NK-92 (cell line): ENCODE measurements around the gene GAN.
"Not testable (repeated sequence)": the region's sequence is repeated elsewhere in the genome, so short reads cannot be mapped to it uniquely, and the experiment has no call there.

Experiments
- DNase-seq: peaks from one replicate; lab custom pipeline; 2025; ENCODE audit not compliant: unreplicated experiment; lab: John Stamatoyannopoulos, UW

The GAN gene

DNA sequence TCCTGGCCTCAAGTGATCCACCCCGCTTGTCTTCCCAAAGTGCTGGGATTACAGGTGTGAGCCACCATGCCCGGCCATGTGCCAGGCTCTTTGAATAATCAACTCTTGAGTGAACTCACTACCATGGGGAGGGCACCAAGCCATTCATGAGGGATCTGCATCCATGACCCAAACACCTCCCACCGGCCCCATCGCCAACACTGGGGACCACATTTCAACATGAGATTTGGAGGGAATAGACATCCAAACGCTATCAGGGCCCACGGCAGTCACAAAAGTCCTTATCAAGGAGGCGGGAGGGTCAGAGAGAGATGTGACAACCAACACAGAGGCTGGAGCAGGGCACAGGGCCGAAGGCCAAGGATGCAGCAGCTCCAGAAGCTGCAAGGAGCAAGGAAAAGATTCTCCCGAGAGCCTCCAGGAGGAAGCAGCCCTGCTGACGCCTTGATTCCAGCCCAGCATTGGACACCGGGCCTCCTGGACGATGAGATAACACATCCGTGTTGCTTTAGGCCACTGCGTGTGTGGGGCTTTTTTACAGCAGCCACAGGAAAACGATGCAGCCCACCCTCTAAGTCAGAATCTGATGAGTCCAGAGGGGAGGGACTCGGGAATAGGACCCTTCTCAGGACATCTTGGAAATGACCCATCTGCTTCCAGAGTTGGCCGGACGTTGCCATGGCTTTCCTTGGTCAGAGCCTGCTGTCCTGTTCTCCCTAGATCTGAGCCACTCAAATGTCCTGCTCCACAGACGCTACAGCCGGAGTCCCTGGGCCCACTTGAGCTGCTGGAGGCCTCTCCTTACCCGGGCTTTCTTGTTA lies 82.5 kb downstream of the GAN start:
- DNase-seq = no peak

GRCh38 chr16:81397879-81398520 lies 83.2 kb downstream of the GAN start:
- no peak for DNase-seq

- DNase-seq = no peak
These were observed 85.1 kb downstream of the GAN start for GRCh38 chr16:81399909-81400308.

- DNase-seq = no peak
These were observed 86.5 kb downstream of the GAN start for GRCh38 chr16:81401035-81401950.

GRCh38 chr16:81403208-81403600 lies 88.4 kb downstream of the GAN start:
- DNase-seq = no peak

DNA sequence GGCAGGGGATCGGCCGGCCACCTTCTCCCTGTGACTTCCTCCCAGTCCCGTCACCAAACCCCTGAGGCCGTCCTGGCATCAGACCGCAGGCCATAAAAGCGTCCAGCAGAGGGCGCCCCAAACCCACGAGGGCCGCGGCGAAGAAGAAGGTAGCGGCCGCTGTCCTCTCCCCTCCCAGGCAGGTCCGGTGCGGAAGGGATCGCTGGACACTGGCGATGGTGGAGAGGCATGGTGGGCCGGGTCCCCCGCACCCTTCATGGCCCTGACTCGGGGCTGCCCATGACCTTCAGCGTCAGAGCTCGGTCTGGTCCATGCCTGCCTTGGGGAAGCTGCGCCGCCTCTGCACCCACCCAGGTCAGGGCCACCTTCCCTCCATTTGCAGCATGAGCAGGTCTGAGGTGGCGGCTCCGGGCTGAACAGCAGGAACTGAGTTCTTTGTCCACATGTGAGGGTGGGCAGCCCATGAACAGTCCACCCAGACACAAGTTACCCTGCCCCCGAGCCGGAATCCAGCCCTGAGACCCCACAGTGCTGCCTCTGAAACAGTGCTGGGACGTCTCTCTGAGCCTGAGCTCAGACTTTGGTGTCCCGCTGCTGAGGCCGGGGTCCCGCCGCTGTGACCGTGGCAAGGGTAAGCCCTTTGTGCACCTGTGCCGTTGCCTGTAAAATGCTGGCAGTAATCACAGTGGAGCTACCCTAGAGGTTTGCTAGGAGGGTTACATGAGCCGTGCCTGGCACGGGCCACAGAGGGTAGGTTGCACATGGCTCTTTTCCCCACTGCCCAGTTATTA lies 89.0 kb downstream of the GAN start:
- no peak for DNase-seq

DNA sequence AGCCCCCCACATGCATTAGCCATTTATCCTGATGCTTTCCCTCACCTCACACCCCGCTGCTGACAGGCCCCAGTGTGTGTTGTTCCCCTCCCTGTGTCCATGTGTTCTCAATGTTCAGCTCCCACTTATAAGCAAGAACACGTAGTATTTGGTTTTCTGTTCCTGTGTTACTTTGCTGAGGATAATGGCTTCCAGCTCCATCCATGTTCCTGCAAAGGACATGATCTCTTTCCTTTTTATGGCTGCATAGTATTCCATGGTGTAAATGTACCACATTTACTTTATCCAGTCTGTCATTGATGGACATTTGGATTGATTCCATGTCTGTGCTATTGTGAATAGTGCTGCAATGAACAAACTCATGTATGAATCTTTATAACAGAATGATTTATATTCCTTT lies 90.2 kb downstream of the GAN start:
- DNase-seq = not testable (repeated sequence)

GRCh38 chr16:81405702-81406113 lies 90.9 kb downstream of the GAN start:
- DNase-seq = no peak

GRCh38 chr16:81408409-81408950 lies 93.7 kb downstream of the GAN start:
- DNase-seq = no peak

DNA sequence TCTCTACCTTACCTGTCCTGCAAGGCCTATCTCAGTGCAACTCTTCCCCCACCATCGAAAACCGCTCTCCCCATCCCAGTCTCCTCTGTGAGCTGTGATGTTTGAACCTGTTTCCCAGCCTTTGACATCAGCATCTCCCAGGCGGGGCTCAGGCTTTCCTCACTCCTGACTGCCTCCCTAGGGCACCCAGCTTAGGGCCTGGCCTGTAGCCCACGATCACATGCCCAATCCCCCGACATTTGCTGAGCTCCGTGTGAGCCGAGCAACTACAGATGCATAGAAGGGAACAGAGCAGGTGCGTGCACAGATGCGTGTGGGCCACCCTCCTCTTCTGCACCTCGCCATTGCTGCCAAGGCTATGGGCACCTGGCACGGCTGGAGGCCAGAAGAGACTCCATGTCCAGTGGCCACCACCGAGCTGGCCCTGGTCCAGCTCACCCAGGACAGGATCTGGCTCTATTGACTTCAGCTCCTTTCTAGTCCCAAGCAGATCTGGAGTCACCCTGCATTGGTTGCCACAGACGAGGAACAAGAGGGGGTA lies 94.3 kb downstream of the GAN start:
- DNase-seq = no peak

DNA sequence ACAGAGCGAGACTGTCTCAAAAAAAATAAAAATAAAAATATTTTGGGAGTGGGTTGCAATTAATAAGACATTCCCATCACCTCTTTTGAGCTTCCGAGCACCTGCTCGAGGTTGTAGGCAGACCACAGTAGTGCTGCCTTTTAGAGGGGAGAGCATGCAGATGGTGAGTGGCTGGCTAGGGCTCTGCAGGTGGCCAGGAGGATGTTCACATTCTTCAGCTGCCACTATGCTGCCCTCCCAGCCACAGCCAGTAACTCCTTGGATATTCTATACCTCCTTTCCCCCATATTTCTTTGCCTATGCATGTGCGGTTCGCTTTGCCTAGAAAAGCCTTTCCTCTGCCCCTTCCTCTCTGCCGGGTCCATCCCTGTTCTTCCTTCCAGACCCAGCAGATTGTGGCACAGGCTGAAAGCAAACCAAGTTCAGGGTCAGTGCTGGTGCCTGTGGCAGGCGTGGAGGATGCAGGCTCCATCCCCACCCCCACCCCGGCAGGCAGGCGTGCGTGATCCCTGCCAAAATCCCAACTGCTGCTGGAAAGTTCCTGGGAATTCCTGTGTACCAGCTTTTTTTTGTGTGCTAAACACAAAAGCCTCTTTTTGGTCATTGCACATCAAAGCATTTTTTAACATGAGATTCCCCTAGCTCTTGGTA lies 96.0 kb downstream of the GAN start:
- no peak for DNase-seq

GRCh38 chr16:81413245-81413990 lies 98.7 kb downstream of the GAN start:
- no peak for DNase-seq

- no peak for DNase-seq
These were observed 101.0 kb downstream of the GAN start for GRCh38 chr16:81415751-81416150.

GRCh38 chr16:81416749-81417148 lies 102.0 kb downstream of the GAN start:
- DNase-seq = no peak

DNA sequence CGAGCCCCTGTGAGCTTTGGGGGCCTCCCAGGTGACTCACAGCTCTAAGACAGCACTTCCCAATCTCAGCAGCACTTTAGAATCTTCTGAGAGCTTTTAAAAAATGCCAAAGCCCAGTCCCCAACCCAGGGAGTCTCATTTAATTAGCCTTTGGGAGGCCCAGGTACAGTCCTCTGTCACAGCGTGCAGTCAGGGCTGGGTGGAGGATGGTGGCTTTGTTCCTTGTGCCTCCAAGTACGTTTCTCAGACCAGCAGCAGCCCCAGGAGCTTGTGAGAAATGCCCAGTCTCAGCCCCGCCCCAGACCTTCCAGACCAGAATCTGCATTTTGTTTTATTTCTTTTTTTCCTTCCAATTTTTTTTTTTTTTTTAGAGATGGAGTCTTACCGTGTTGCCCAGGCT lies 102.4 kb downstream of the GAN start:
- no peak for DNase-seq

DNA sequence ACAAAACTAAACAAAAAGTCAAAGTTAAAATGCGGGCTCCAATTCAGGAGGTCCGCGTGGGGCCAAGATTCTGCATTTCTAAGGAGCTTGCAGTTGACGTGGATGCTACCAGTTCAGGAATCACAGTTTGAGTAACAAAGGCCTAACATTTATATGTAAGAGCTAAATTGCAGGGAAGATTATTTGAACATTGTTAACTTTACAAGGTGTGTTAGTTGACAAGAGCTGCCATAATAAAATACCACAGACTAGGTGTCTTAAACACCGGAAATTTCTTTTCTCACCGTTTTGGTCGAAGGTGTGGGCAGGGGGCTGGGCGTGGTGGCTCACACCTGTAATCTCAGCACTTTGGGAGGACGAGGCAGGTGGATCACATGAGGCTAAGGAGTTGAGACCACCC lies 105.0 kb downstream of the GAN start:
- DNase-seq = no peak

- no peak for DNase-seq
These were observed 106.4 kb downstream of the GAN start for GRCh38 chr16:81421126-81421525.

DNA sequence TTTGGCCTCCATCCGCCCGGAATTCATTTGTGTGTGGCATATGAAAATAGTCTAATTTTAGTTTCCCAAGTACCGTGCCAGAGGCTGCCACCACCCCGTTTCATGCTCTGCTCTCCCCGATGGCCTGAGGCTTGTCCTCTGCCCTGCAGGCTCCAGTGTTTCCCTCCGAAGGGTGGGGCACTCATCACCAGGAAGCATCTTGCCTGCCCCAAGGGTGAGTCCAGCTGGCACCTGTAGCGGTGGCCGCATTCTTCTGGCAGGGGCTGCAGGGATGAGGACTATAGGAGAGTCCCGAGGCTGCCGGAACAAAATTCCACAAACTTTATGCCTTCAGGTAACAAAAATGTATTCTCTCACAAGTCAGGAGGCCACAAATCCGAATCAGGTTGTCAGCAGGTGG lies 106.8 kb downstream of the GAN start:
- no peak for DNase-seq

- not testable (repeated sequence) for DNase-seq
These were observed 107.4 kb downstream of the GAN start for GRCh38 chr16:81422153-81422552.
